HepG2 (cell line): ENCODE data around the gene SLC1A5. TPM values are rescaled to one million over a fixed set of nuclear protein-coding genes. Genes with fewer than 3 reads are reported as not detected.

Experiments
- AGO1 ChIP-seq: fragments of 200-400 bp; formaldehyde crosslinking; IDR thresholded peaks from 2 replicates; pipeline ENCODE4 v1.6.1; 2017; ENCODE audit warnings: mild to moderate bottlenecking, low read depth, low read length, moderate library complexity; ENCODE audit not compliant: poor library complexity, severe bottlenecking
- ATF2 ChIP-seq: sonication (generic); formaldehyde crosslinking; IDR thresholded peaks from 2 replicates; pipeline ENCODE4 v1.4.0; 2020; ENCODE audit warnings: missing genetic modification reagents
- KDM3A ChIP-seq: IDR thresholded peaks from 2 replicates; pipeline ENCODE4 v1.6.1; 2018; ENCODE audit warnings: low read depth, missing compliant biosample characterization
- KMT2A ChIP-seq: sonication (generic); formaldehyde crosslinking; IDR thresholded peaks from 2 replicates; pipeline ENCODE4 v1.4.0; 2020; ENCODE audit warnings: missing genetic modification reagents
- MLXIP ChIP-seq: sonication (generic); formaldehyde crosslinking; IDR thresholded peaks from 2 replicates; pipeline ENCODE4 v1.9.0; 2021; ENCODE audit warnings: missing genetic modification reagents, borderline replicate concordance
- NFYB ChIP-seq: sonication (generic); formaldehyde crosslinking; IDR thresholded peaks from 2 replicates; pipeline ENCODE4 v1.4.0; 2020; ENCODE audit warnings: missing genetic modification reagents
- PATZ1 ChIP-seq: sonication (generic); formaldehyde crosslinking; IDR thresholded peaks from 2 replicates; pipeline ENCODE4 v1.4.0; 2020; ENCODE audit warnings: missing genetic modification reagents
- SALL2 ChIP-seq: sonication (generic); formaldehyde crosslinking; IDR thresholded peaks from 2 replicates; pipeline ENCODE4 v1.8.1; 2023; ENCODE audit warnings: mild to moderate bottlenecking, missing genetic modification reagents, inconsistent platforms
- TGIF2 ChIP-seq: IDR thresholded peaks from 2 replicates; pipeline ENCODE4 v1.6.1; 2016; ENCODE audit warnings: control low read depth, missing compliant biosample characterization
- TMF1 ChIP-seq: sonication (generic); formaldehyde crosslinking; IDR thresholded peaks from 2 replicates; pipeline ENCODE4 v1.8.1; 2022; ENCODE audit warnings: low read depth, missing genetic modification reagents
- YY1 ChIP-seq: IDR thresholded peaks from 2 replicates; pipeline ENCODE4 v1.6.1; 2011; ENCODE audit warnings: low read length, low read depth, moderate library complexity, mild to moderate bottlenecking; ENCODE audit not compliant: insufficient read depth, insufficient replicate concordance
- ZFX ChIP-seq: sonication (generic); formaldehyde crosslinking; IDR thresholded peaks from 2 replicates; pipeline ENCODE4 v1.4.0; 2020; ENCODE audit warnings: mild to moderate bottlenecking, low read depth, missing genetic modification reagents, moderate library complexity
- ZNF558 ChIP-seq: sonication (generic); formaldehyde crosslinking; IDR thresholded peaks from 2 replicates; pipeline ENCODE4 v1.9.0; 2022; ENCODE audit warnings: mild to moderate bottlenecking, missing genetic modification reagents, borderline replicate concordance
- polyA plus RNA-seq, 8 experiments: library from polyadenylated mRNA; depleted of rRNA in 3 of 8; stranded (reverse) in 7 of 8; unstranded in 1 of 8; fragments of >200 nt; fragmentation: Illumina TruSeq in 4 of 8; extraction: Trizol in 4 of 8; gene quantifications; 2 replicates each; pipeline versions ENCODE4 v1.2.1 to v1.2.3, GENCODE V29; 2011 to 2016; ENCODE audit warnings: low read depth in 4 of 8, missing spikeins in 1 of 8, mixed read lengths in 1 of 8; ENCODE audit not compliant: insufficient read depth in 1 of 8
- total RNA-seq, 5 experiments: library from RNA; depleted of rRNA; stranded (reverse); fragments of >200 nt; fragmentation: Illumina TruSeq; extraction: Trizol; gene quantifications; 2 replicates each; pipeline ENCODE4 v1.2.3, GENCODE V29; 2016; ENCODE audit warnings: low read depth in 1 of 5
- TF ChIP-seq, protein P1 (sequence below): sonication (generic); formaldehyde crosslinking; IDR thresholded peaks from 2 replicates; pipeline ENCODE4 v1.8.1; 2023; ENCODE audit warnings: mild to moderate bottlenecking, missing genetic modification reagents
- TF ChIP-seq, protein P2 (sequence below): sonication (generic); formaldehyde crosslinking; IDR thresholded peaks from 2 replicates; pipeline ENCODE4 v1.4.0; 2020; ENCODE audit warnings: mild to moderate bottlenecking, low read depth, missing genetic modification reagents

The SLC1A5 gene
- total and polyA plus RNA-seq, 2 of the 13 experiments (the other 11 are each of a cell fraction or from before 2014, with no cell fraction given), result 120 to 159 TPM

- TF ChIP-seq ATF2 (CRISPR knock-in tag) (no peak), TGIF2 (CRISPR knock-in tag) (no peak), KDM3A (CRISPR knock-in tag) (no peak), AGO1 (no peak), PATZ1 (CRISPR knock-in tag) (peak; percentile 52; the same call in 1 of the 2 replicates), YY1 (peak; percentile 96), ZFX (CRISPR knock-in tag) (peak; percentile 77), TMF1 (CRISPR knock-in tag) (no peak), SALL2 (CRISPR knock-in tag) (peak; percentile 13; the same call in 1 of the 2 replicates), NFYB (0 out of 2 replicates have a peak, but pooled peaks have one; percentile 7), KMT2A (CRISPR knock-in tag) (no peak), MLXIP (no peak), ZNF558 (CRISPR knock-in tag) (0 out of 2 replicates have a peak, but pooled peaks have one; percentile 41)
- TF ChIP-seq, protein P1, sequence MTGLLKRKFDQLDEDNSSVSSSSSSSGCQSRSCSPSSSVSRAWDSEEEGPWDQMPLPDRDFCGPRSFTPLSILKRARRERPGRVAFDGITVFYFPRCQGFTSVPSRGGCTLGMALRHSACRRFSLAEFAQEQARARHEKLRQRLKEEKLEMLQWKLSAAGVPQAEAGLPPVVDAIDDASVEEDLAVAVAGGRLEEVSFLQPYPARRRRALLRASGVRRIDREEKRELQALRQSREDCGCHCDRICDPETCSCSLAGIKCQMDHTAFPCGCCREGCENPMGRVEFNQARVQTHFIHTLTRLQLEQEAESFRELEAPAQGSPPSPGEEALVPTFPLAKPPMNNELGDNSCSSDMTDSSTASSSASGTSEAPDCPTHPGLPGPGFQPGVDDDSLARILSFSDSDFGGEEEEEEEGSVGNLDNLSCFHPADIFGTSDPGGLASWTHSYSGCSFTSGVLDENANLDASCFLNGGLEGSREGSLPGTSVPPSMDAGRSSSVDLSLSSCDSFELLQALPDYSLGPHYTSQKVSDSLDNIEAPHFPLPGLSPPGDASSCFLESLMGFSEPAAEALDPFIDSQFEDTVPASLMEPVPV (CRISPR knock-in tag), result 0 out of 2 replicates have a peak, but pooled peaks have one; percentile 21
- TF ChIP-seq, protein P2, sequence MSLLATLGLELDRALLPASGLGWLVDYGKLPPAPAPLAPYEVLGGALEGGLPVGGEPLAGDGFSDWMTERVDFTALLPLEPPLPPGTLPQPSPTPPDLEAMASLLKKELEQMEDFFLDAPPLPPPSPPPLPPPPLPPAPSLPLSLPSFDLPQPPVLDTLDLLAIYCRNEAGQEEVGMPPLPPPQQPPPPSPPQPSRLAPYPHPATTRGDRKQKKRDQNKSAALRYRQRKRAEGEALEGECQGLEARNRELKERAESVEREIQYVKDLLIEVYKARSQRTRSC (CRISPR knock-in tag), result no peak
Measured at GRCh38 chr19:46745521-46746280, 42.7 kb downstream of the SLC1A5 start, which contains the start of gene FKRP (continued).
